ENCODE results near the gene RAB31.

- TF ChIP-seq CTCF (IDR thresholded peaks at IDR 0.05) = no peak
- TF ChIP-seq ZNF281 (CRISPR knock-in tag; IDR thresholded peaks at IDR 0.05) = no peak
- no peak for TF ChIP-seq NR1H2 (CRISPR knock-in tag; IDR thresholded peaks at IDR 0.05)
Measured at GRCh38 chr18:9906481-9906880, 198.4 kb downstream of the RAB31 start.

Data from WTC11 (cell line).